Measurements from ENCODE around the gene NCR3LG1. TPM values are rescaled to one million over a fixed set of nuclear protein-coding genes. Genes with fewer than 3 reads are reported as not detected.

The NCR3LG1 gene
- total RNA-seq, 1 donor from 2014 or later: 1.1 TPM

DNA sequence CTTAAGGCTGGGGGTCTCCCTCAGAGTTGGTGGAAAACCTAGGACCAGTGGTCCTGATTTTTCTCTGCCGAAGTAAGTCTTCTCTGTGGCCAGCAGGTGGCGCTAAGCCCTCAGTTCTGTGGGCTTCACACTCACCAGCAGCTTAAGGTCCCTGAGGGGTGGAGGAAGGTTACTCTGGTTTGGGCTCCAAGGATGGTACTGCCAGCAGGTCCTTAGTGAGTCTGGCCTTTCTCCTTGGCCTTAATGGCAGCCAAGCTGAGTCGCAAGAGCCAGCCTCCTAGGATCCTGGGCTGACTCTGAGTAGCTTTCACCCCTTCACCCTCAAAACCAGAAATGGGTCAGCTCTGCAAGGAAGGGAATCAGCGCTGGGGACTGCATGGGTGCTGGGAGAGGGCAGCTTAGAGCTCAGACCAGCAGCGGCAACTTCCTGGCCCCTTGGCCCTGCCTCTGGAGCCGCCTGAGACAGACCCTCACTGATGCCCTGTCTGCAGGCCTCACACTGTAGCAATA lies 32.5 kb downstream of the NCR3LG1 start:
- CTCF ChIA-PET: interaction anchor here (0.6 to 2.9 kb wide), 15 partner anchors 9 to 439 kb away, joined by 3 to 34 read pairs (median 5); no protein-coding TSS in a partner anchor
- intact Hi-C loops (cut with micrococcal nuclease): loop anchor here (1.0 to 10.0 kb wide), 8 partner anchors 120 to 599 kb away; partner anchors contain the start of genes PIK3C2A and RPS13

GRCh38 chr11:17385492-17385891 lies 33.9 kb downstream of the NCR3LG1 start:
- peaks cover 8% of the 10 kb centered on the region for H3K4me1 Mint-ChIP-seq
- no peaks in the 10 kb centered on the region for H3K36me3 Mint-ChIP-seq (ENCODE audit: low read depth)
- H3K4me3 Mint-ChIP-seq: no peak overlapping the region
- H3K9me3 Mint-ChIP-seq: no peaks in the 10 kb centered on the region
- POLR2A ChIA-PET: no interaction called here
- DNase-seq (no peak), ATAC-seq (ENCODE audit: low read depth) (no peak)
- intact Hi-C loops (cut with micrococcal nuclease): loop anchor here (2.0 to 10.0 kb wide), 7 partner anchors 155 to 601 kb away; partner anchors contain the start of genes KCNC1, PIK3C2A and RPS13
- H3K27ac Mint-ChIP-seq: no peak overlapping the region
- H3K27me3 Mint-ChIP-seq: no peaks in the 10 kb centered on the region
- CTCF ChIA-PET: interaction anchor here (2.4 to 2.9 kb wide), 3 partner anchors 119 to 143 kb away, joined by 9 to 34 read pairs (median 22); no protein-coding TSS in a partner anchor
- no peak for TF ChIP-seq CTCF (IDR thresholded peaks at IDR 0.05)

More for the DNA sequence above, 32.5 kb downstream of the NCR3LG1 start:
- no peak overlapping the region for H3K27ac Mint-ChIP-seq
- DNase-seq (peak; percentile 65), ATAC-seq (ENCODE audit: low read depth) (peak; percentile 66)
- peaks cover 3% of the 10 kb centered on the region for H3K4me1 Mint-ChIP-seq
- H3K27me3 Mint-ChIP-seq: no peaks in the 10 kb centered on the region
- H3K4me3 Mint-ChIP-seq: no peak overlapping the region
- no peaks in the 10 kb centered on the region for H3K9me3 Mint-ChIP-seq
- peak; percentile 69 for TF ChIP-seq CTCF (IDR thresholded peaks at IDR 0.05)
- POLR2A ChIA-PET: no interaction called here
- no peaks in the 10 kb centered on the region for H3K36me3 Mint-ChIP-seq (ENCODE audit: low read depth)

GRCh38 chr11:17385926-17386325 lies 34.3 kb downstream of the NCR3LG1 start:
- no peak for TF ChIP-seq CTCF (IDR thresholded peaks at IDR 0.05)
- intact Hi-C loops (cut with micrococcal nuclease): loop anchor here (2.0 to 10.0 kb wide), 7 partner anchors 155 to 601 kb away; partner anchors contain the start of genes KCNC1, PIK3C2A and RPS13
- no peaks in the 10 kb centered on the region for H3K9me3 Mint-ChIP-seq
- no peaks in the 10 kb centered on the region for H3K27me3 Mint-ChIP-seq
- H3K27ac Mint-ChIP-seq: no peak overlapping the region
- ATAC-seq (ENCODE audit: low read depth): no peak
- no peak overlapping the region for H3K4me3 Mint-ChIP-seq
- peaks cover 8% of the 10 kb centered on the region for H3K4me1 Mint-ChIP-seq
- no peak for DNase-seq
- no peaks in the 10 kb centered on the region for H3K36me3 Mint-ChIP-seq (ENCODE audit: low read depth)
- POLR2A ChIA-PET: no interaction called here
- CTCF ChIA-PET: interaction anchor here (1.2 to 2.8 kb wide), 2 partner anchors 118 to 602 kb away, joined by 3 to 34 read pairs; no protein-coding TSS in a partner anchor

- ChIA-PET CTCF (interaction anchor here (0.7 to 1.2 kb wide), 3 partner anchors 17 to 602 kb away, joined by 3 to 4 read pairs (median 3); no protein-coding TSS in a partner anchor), POLR2A (no interaction called here)
- ATAC-seq (ENCODE audit: low read depth): peak; percentile 26
- Mint-ChIP-seq H3K27ac (no peak overlapping the region), H3K4me3 (no peak overlapping the region), H3K4me1 (peaks cover 14% of the 10 kb centered on the region), H3K36me3 (ENCODE audit: low read depth) (no peaks in the 10 kb centered on the region), H3K27me3 (no peaks in the 10 kb centered on the region), H3K9me3 (no peaks in the 10 kb centered on the region)
- no peak for DNase-seq
- intact Hi-C loops (cut with micrococcal nuclease): loop anchor here (5.0 to 10.0 kb wide), 6 partner anchors 182 to 602 kb away; partner anchors contain the start of genes KCNC1, PIK3C2A and RPS13
- TF ChIP-seq CTCF (IDR thresholded peaks at IDR 0.05): no peak
Measured at GRCh38 chr11:17386331-17387084, 34.9 kb downstream of the NCR3LG1 start.

- ChIA-PET POLR2A (no interaction called here), CTCF (interaction anchor here (0.7 to 1.2 kb wide), 3 partner anchors 16 to 603 kb away, joined by 3 to 4 read pairs (median 3); no protein-coding TSS in a partner anchor)
- no peaks in the 10 kb centered on the region for H3K27me3 Mint-ChIP-seq
- no peaks in the 10 kb centered on the region for H3K9me3 Mint-ChIP-seq
- no peak overlapping the region for H3K27ac Mint-ChIP-seq
- no peak for TF ChIP-seq CTCF (IDR thresholded peaks at IDR 0.05)
- H3K4me1 Mint-ChIP-seq: peaks cover 18% of the 10 kb centered on the region
- ATAC-seq (ENCODE audit: low read depth): no peak
- H3K4me3 Mint-ChIP-seq: peak overlapping the region; percentile 53
- no peak for DNase-seq
- intact Hi-C loops (cut with micrococcal nuclease): loop anchor here (5.0 to 10.0 kb wide), 6 partner anchors 182 to 602 kb away; partner anchors contain the start of genes KCNC1, PIK3C2A and RPS13
- H3K36me3 Mint-ChIP-seq (ENCODE audit: low read depth): no peaks in the 10 kb centered on the region
Measured at GRCh38 chr11:17387254-17387653, 35.7 kb downstream of the NCR3LG1 start.

Measured in activated B cell treated with CpG ODN at 0.5 μM for 24 hours (primary cell).